Body of pancreas (tissue), 4 donors: ENCODE data around the gene SLC9A1. TPM values are rescaled to one million over a fixed set of nuclear protein-coding genes. Genes with fewer than 3 reads are reported as not detected.

Experiments used
- ATAC-seq: fragments of 150-250 bp; one replicate; pipeline ENCODE4 v1.9.1; 2016
- DNase-seq, 4 donors: peaks; one replicate each; pipeline ENCODE4 v3.0.0-alpha.2; 2019
- H3K27ac ChIP-seq, 4 donors: fragments of 200-600 bp; sonication (generic); 1 replicate in 3 of 4; 2 replicates in 1 of 4; pipeline versions ENCODE4 v1.5.1 to v1.6.1; 2016 to 2019; ENCODE audit warnings: mild to moderate bottlenecking in 1 of 4, mixed read lengths in 1 of 4, moderate library complexity in 1 of 4
- H3K27me3 ChIP-seq, 2 donors: fragments of 200-600 bp; sonication (generic); one replicate each; pipeline ENCODE4 v1.6.0; 2016; ENCODE audit warnings: mild to moderate bottlenecking in 1 of 2
- H3K36me3 ChIP-seq, 2 donors: fragments of 200-600 bp; sonication (generic); replicated peaks in 1 of 2; 2 replicates each; pipeline ENCODE4 v1.5.1; 2016; ENCODE audit warnings: low read depth in 2 of 2; ENCODE audit not compliant: insufficient read depth in 1 of 2
- H3K4me1 ChIP-seq: fragments of 200-600 bp; sonication (generic); one replicate; pipeline ENCODE4 v1.6.0; 2016
- H3K4me3 ChIP-seq, 2 donors: fragments of 200-600 bp; sonication (generic); 1 replicate in 1 of 2; 2 replicates in 1 of 2; pipeline ENCODE4 v1.5.1; 2016 to 2019
- H3K9me3 ChIP-seq, 3 donors: fragments of 200-600 bp; sonication (generic); 1 replicate in 2 of 3; 2 replicates in 1 of 3; pipeline ENCODE4 v1.5.1; 2016
- CTCF ChIP-seq, 7 experiments: fragments of 450-650 bp in 4 of 7; fragments of 200-600 bp in 3 of 7; sonication (generic) in 3 of 7; IDR thresholded peaks; one replicate each; pipeline ENCODE4 v1.5.1; 2016 to 2019; ENCODE audit warnings: antibody characterized with exemption in 7 of 7
- POLR2A ChIP-seq, 3 donors: fragments of 450-650 bp; IDR thresholded peaks; one replicate each; pipeline ENCODE4 v1.6.1; 2016; ENCODE audit warnings: antibody characterized with exemption in 3 of 3, mild to moderate bottlenecking in 2 of 3
- WGBS, 2 donors: methylation state at CpG; one replicate each; pipeline ENCODE4 v1.1.5; 2017; 5-methylcytosine and 5-hydroxymethylcytosine counted together
- intact Hi-C: fragments of 100-400 bp; cut with DNase I; formaldehyde crosslinking; loops from one replicate; pipeline ENCODE4 v1.15.1; 2023
- total RNA-seq, 2 donors: library from RNA; depleted of rRNA; stranded (reverse); fragments of >200 nt; gene quantifications; one replicate each; pipeline ENCODE4 v1.1.0, GENCODE V29; 2016

SLC9A1 gene
- total RNA-seq, 2 donors from 2014 or later: 6.9 to 7.8 TPM

- TF ChIP-seq CTCF (IDR thresholded peaks at IDR 0.05) (no peak), POLR2A (IDR thresholded peaks at IDR 0.05) (no peak)
- Histone ChIP-seq H3K4me3 (no peak overlapping the region), H3K27ac (no peak overlapping the region), H3K27me3 (no peaks in the 10 kb centered on the region), H3K36me3 (no peaks in the 10 kb centered on the region), H3K4me1 (no peaks in the 10 kb centered on the region), H3K9me3 (no peaks in the 10 kb centered on the region)
- intact Hi-C loops: no loop called here
- ATAC-seq (no peak), DNase-seq (no peak)
- 93 to 96% methylated on average over 3 of the region's 3 CpGs for WGBS, 2 donors
These were observed 30.5 kb downstream of the SLC9A1 start for GRCh38 chr1:27124405-27124804.

GRCh38 chr1:27122652-27123051 is 32.3 kb downstream of the SLC9A1 start:
- no peaks in the 10 kb centered on the region for H3K4me1 ChIP-seq
- H3K36me3 ChIP-seq: no peaks in the 10 kb centered on the region
- DNase-seq (peak in 2 of 4 donors; percentile 67 to 85), ATAC-seq (peak; percentile 36)
- H3K27ac ChIP-seq: peak overlapping the region in 1 of 4 donors; percentile 62
- H3K27me3 ChIP-seq: no peaks in the 10 kb centered on the region
- TF ChIP-seq CTCF (IDR thresholded peaks at IDR 0.05) (no peak), POLR2A (IDR thresholded peaks at IDR 0.05) (no peak)
- no peaks in the 10 kb centered on the region for H3K9me3 ChIP-seq
- 54 to 57% methylated on average over 3 to 4 of the region's 4 CpGs for WGBS, 2 donors
- intact Hi-C loops: no loop called here
- no peak overlapping the region for H3K4me3 ChIP-seq

- no peak for DNase-seq
- no peak for ATAC-seq
- H3K27me3 ChIP-seq: no peaks in the 10 kb centered on the region
- no peak overlapping the region for H3K4me3 ChIP-seq
- no peaks in the 10 kb centered on the region for H3K9me3 ChIP-seq
- no peak overlapping the region for H3K27ac ChIP-seq
- no peaks in the 10 kb centered on the region for H3K36me3 ChIP-seq
- intact Hi-C loops: no loop called here
- H3K4me1 ChIP-seq: peaks cover 3% of the 10 kb centered on the region
- 76 to 80% methylated on average over 1 of the region's 1 CpG for WGBS, 2 donors
- TF ChIP-seq CTCF (IDR thresholded peaks at IDR 0.05): no peak
These were observed 34.1 kb downstream of the SLC9A1 start for GRCh38 chr1:27120854-27121253.

GRCh38 chr1:27118440-27118689 is 36.6 kb downstream of the SLC9A1 start:
- WGBS, 2 donors: 77% methylated on average over 4 of the region's 4 CpGs; no CpG with 5 or more reads in 1 of the 2 donors
- Histone ChIP-seq H3K36me3 (no peaks in the 10 kb centered on the region), H3K27ac (peak overlapping the region in 2 of 4 donors; percentile 38 to 46), H3K4me1 (peaks cover 5% of the 10 kb centered on the region), H3K9me3 (no peaks in the 10 kb centered on the region), H3K27me3 (no peaks in the 10 kb centered on the region), H3K4me3 (no peak overlapping the region)
- no peak for TF ChIP-seq CTCF (IDR thresholded peaks at IDR 0.05)
- TF ChIP-seq POLR2A (IDR thresholded peaks at IDR 0.05): no peak
- intact Hi-C loops: no loop called here
- DNase-seq (no peak), ATAC-seq (no peak)

DNA sequence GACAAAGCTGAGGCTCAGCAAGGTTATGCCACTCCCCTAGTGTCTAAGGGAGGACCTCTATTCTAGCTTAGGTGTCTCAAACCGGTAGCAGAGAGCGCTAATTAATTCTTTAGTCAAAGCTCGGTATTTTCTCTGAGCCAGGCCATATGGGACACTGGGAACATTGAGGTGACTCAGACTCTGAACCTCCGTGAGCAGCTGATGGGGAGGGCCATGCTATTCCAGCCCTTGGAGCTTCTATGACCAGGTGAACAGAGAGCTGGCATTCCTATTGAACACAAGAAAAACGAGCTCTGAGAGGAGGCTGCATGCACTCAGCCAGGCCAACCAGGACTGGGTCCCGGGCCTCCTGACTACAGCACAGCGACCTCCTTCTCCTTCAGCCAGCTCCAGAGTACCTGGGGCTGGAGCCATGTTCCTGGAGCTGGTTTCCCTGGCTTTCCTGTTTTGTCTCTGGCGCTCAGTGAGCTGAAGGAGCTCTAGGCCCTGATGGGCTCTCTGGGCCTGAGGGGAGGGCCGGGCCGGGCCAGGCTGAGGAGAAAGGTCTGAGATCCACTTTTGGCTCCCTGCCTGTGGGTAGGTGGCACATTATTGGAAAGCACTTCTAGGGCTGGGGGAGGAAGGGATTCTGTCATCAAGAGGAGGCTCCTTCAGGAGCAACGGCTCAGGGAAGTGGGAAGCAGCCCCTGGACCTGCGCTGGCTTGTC is 37.0 kb downstream of the SLC9A1 start:
- no peaks in the 10 kb centered on the region for H3K36me3 ChIP-seq
- 85 to 100% methylated on average over 1 to 11 of the region's 12 CpGs for WGBS, 2 donors
- DNase-seq (no peak), ATAC-seq (no peak)
- no peaks in the 10 kb centered on the region for H3K27me3 ChIP-seq
- H3K4me3 ChIP-seq: no peak overlapping the region
- peaks cover 5% of the 10 kb centered on the region for H3K4me1 ChIP-seq
- peak overlapping the region in 3 of 4 donors; percentile 15 to 46 (median 38) for H3K27ac ChIP-seq
- intact Hi-C loops: no loop called here
- no peaks in the 10 kb centered on the region for H3K9me3 ChIP-seq
- TF ChIP-seq CTCF (IDR thresholded peaks at IDR 0.05): no peak
- TF ChIP-seq POLR2A (IDR thresholded peaks at IDR 0.05): no peak
